ENCODE data around the gene IKZF5.

Gene IKZF5

DNA sequence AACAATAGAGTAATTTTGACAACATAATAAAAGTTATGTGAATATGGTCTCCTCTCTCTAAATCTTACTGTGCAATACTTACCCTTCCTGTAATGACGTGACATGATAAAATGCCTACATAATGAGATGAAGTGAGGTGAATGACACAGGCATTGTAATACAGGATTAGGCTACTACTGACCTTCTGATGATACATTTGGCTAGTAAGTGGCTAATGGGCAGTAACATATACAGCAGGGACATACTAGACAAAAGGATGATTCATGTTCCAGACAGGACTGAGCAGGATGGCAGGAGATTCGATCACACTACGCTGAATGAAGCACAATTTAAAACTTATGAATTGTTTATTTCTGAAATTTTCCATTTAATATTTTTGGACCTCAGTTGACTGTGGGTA, 59.3 kb downstream of the IKZF5 start:
- intact Hi-C loops (cut with micrococcal nuclease), result no loop called here
- Mint-ChIP-seq H3K27ac (no peak overlapping the region), H3K27me3 (peaks cover 2% of the 10 kb centered on the region), H3K4me1 (ENCODE audit: low read depth) (peaks cover 11% of the 10 kb centered on the region), H3K9me3 (no peaks in the 10 kb centered on the region), H3K4me3 (no peak overlapping the region), H3K36me3 (ENCODE audit: low read depth) (peaks cover 53% of the 10 kb centered on the region)
